ENCODE results near the gene GYPC.
"Not testable (repeated sequence)": the region's sequence is repeated elsewhere in the genome, so short reads cannot be mapped to it uniquely, and the experiment has no call there.

Gene GYPC

GRCh38 chr2:126655500-126656430 lies at the start of gene GYPC:
GYPC (plus strand) TSS chr2:126656158; CDS start chr2:126656264, 106 bp downstream.
- DNase-seq: peak; percentile 95

- DNase-seq: no peak
Measured at GRCh38 chr2:126614524-126615227, 41.3 kb upstream of the GYPC start.

GRCh38 chr2:126616606-126617069 lies 39.3 kb upstream of the GYPC start:
- no peak for DNase-seq

GRCh38 chr2:126620302-126620701 lies 35.7 kb upstream of the GYPC start:
- DNase-seq: no peak

GRCh38 chr2:126623000-126623399 lies 33.0 kb upstream of the GYPC start:
- DNase-seq: no peak

GRCh38 chr2:126627643-126628042 lies 28.3 kb upstream of the GYPC start:
- no peak for DNase-seq

GRCh38 chr2:126634273-126634861 lies 21.6 kb upstream of the GYPC start:
- no peak for DNase-seq

- DNase-seq: no peak
Measured at GRCh38 chr2:126635281-126635680, 20.7 kb upstream of the GYPC start.

- DNase-seq: no peak
Measured at GRCh38 chr2:126635736-126636135, 20.2 kb upstream of the GYPC start.

- no peak for DNase-seq
Measured at GRCh38 chr2:126637386-126637785, 18.6 kb upstream of the GYPC start.

- DNase-seq: no peak
Measured at GRCh38 chr2:126638746-126639145, 17.2 kb upstream of the GYPC start.

- DNase-seq: no peak
Measured at GRCh38 chr2:126639276-126639675, 16.7 kb upstream of the GYPC start.

- not testable (repeated sequence) for DNase-seq
Measured at GRCh38 chr2:126641294-126641693, 14.7 kb upstream of the GYPC start.

GRCh38 chr2:126642031-126642430 lies 13.9 kb upstream of the GYPC start:
- DNase-seq: no peak

GRCh38 chr2:126643431-126643830 lies 12.5 kb upstream of the GYPC start:
- DNase-seq: no peak

- no peak for DNase-seq
Measured at GRCh38 chr2:126643972-126644371, 12.0 kb upstream of the GYPC start.

GRCh38 chr2:126644630-126645191 lies 11.2 kb upstream of the GYPC start:
- DNase-seq: peak; percentile 40 to 45

- DNase-seq: no peak
Measured at GRCh38 chr2:126645211-126645618, 10.7 kb upstream of the GYPC start.

- no peak for DNase-seq
Measured at GRCh38 chr2:126646026-126646425, 9.9 kb upstream of the GYPC start.

- not testable (repeated sequence) for DNase-seq
Measured at GRCh38 chr2:126647714-126648344, 8.1 kb upstream of the GYPC start.

- DNase-seq: not testable (repeated sequence)
Measured at GRCh38 chr2:126648345-126648786, 7.6 kb upstream of the GYPC start.

GRCh38 chr2:126649101-126649500 lies 6.9 kb upstream of the GYPC start:
- DNase-seq: no peak

- no peak for DNase-seq
Measured at GRCh38 chr2:126650994-126651393, 5.0 kb upstream of the GYPC start.
